ENCODE measurements around the gene CREG2. TPM values are rescaled to one million over a fixed set of nuclear protein-coding genes. Genes with fewer than 3 reads are reported as not detected.

Gene CREG2
- total RNA-seq, 1 donor from 2014 or later, result not detected

GRCh38 chr2:101305492-101306078 is 81.7 kb downstream of the CREG2 start:
- Histone ChIP-seq H3K27ac (peak overlapping the region; percentile 95), H3K9me3 (no peaks in the 10 kb centered on the region), H3K4me3 (peak overlapping the region; percentile 95), H3K36me3 (peaks cover 10% of the 10 kb centered on the region), H3K4me1 (peaks cover 24% of the 10 kb centered on the region), H3K27me3 (no peaks in the 10 kb centered on the region)
- intact Hi-C loops (cut with DNase I), result no loop called here
- no peak for DNase-seq
- TF ChIP-seq CTCF (IDR thresholded peaks at IDR 0.05), result no peak
- ATAC-seq, result no peak

DNA sequence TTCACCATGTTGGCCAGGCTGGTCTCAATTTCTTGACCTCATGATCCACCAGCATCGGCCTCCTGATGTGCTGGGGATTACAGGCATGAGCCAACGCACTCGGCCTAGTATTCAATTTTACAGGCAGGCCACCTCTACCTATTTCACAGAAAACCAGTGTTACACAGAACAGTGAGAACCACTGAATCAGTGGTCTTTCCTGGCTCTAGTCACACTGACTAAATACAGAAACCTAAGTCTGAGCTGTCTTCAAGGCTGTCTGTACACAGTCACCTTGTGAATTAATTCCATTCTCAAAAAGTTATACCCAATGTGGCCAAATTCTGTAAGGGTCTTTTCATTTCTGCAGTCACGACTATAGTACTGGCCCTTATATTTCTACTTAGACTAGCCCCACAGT is 82.3 kb downstream of the CREG2 start:
- Histone ChIP-seq H3K9me3 (no peaks in the 10 kb centered on the region), H3K4me3 (peak overlapping the region; percentile 95), H3K36me3 (peaks cover 10% of the 10 kb centered on the region), H3K27ac (no peak overlapping the region), H3K27me3 (no peaks in the 10 kb centered on the region), H3K4me1 (peaks cover 25% of the 10 kb centered on the region)
- ATAC-seq (no peak), DNase-seq (no peak)
- intact Hi-C loops (cut with DNase I), result no loop called here
- TF ChIP-seq CTCF (IDR thresholded peaks at IDR 0.05), result no peak

GRCh38 chr2:101303688-101304087 is 83.6 kb downstream of the CREG2 start:
- Histone ChIP-seq H3K4me1 (peaks cover 37% of the 10 kb centered on the region), H3K9me3 (no peaks in the 10 kb centered on the region)

GRCh38 chr2:101302016-101302415 is 85.3 kb downstream of the CREG2 start:
- peaks cover 10% of the 10 kb centered on the region for H3K36me3 ChIP-seq
- no peak for ATAC-seq
- H3K9me3 ChIP-seq, result no peaks in the 10 kb centered on the region
- DNase-seq, result no peak
- H3K27ac ChIP-seq, result no peak overlapping the region
- H3K4me1 ChIP-seq, result peaks cover 54% of the 10 kb centered on the region
- intact Hi-C loops (cut with DNase I), result no loop called here
- no peak overlapping the region for H3K4me3 ChIP-seq
- H3K27me3 ChIP-seq, result no peaks in the 10 kb centered on the region
- TF ChIP-seq CTCF (IDR thresholded peaks at IDR 0.05), result no peak

More at GRCh38 chr2:101303688-101304087, 83.6 kb downstream of the CREG2 start:
- ATAC-seq (no peak), DNase-seq (no peak)
- Histone ChIP-seq H3K4me3 (no peak overlapping the region), H3K27me3 (no peaks in the 10 kb centered on the region), H3K27ac (no peak overlapping the region), H3K36me3 (peaks cover 10% of the 10 kb centered on the region)
- no peak for TF ChIP-seq CTCF (IDR thresholded peaks at IDR 0.05)
- intact Hi-C loops (cut with DNase I), result no loop called here

DNA sequence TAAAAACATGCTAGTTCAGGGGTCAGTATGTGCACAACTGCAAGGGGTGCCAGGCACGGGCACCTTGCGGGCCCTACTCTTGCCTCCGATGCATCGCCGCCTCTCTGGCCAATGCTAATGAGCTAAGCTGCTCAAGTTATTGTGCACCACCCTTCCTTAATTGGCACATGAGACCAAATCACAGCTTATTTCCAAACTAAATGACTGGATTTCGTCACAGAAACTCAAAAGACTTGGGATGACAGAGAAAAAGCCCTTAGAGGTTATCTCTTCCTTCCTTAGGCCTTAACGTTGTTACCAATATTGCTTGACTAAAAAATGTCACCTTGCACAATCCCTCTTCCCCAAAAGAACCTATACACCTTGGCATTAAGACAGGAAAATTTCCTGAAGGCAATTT is 86.5 kb downstream of the CREG2 start:
- DNase-seq (no peak), ATAC-seq (peak; percentile 43)
- Histone ChIP-seq H3K4me3 (no peak overlapping the region), H3K4me1 (peaks cover 59% of the 10 kb centered on the region), H3K36me3 (peaks cover 10% of the 10 kb centered on the region), H3K27ac (no peak overlapping the region), H3K9me3 (no peaks in the 10 kb centered on the region), H3K27me3 (no peaks in the 10 kb centered on the region)
- intact Hi-C loops (cut with DNase I), result no loop called here
- TF ChIP-seq CTCF (IDR thresholded peaks at IDR 0.05), result no peak

DNA sequence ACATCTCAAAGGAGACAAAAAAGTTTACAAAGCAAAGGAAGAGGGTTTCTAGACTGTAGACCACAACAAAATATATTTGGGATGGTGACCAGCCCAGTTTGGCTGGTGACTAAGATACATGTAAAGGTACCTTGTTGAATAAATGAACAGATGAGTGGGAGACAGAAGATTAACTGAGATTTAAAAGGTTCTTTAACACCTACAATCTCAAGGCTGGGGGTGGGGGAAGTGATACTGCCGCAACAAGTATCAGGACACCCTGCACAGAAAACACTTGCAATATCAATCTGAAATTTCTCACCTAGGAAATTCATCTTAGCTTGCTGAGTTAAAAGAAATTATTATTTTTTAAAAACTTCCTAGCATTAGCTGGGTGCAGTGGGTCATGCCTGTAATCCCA is 87.1 kb downstream of the CREG2 start:
- no peak overlapping the region for H3K4me3 ChIP-seq
- H3K27me3 ChIP-seq, result no peaks in the 10 kb centered on the region
- DNase-seq (no peak), ATAC-seq (no peak)
- H3K4me1 ChIP-seq, result peaks cover 55% of the 10 kb centered on the region
- intact Hi-C loops (cut with DNase I), result no loop called here
- no peak overlapping the region for H3K27ac ChIP-seq
- no peaks in the 10 kb centered on the region for H3K9me3 ChIP-seq
- TF ChIP-seq CTCF (IDR thresholded peaks at IDR 0.05), result no peak
- H3K36me3 ChIP-seq, result peaks cover 11% of the 10 kb centered on the region

Measured in upper lobe of right lung (tissue), 1 donor.